Tibial nerve (tissue), 4 donors: Measurements from ENCODE around the gene DCTD.

ENCODE experiments used
- CTCF ChIP-seq, 5 experiments: fragments of 200-600 bp in 3 of 5; fragments of 450-650 bp in 2 of 5; sonication (generic) in 3 of 5; IDR thresholded peaks; one replicate each; pipeline ENCODE4 v1.5.1; 2016 to 2019; ENCODE audit warnings: antibody characterized with exemption in 5 of 5, mild to moderate bottlenecking in 3 of 5, moderate library complexity in 2 of 5
- EP300 ChIP-seq, 2 donors: sonication (generic); formaldehyde crosslinking; IDR thresholded peaks; one replicate each; pipeline ENCODE4 v1.6.1; 2017; ENCODE audit warnings: antibody characterized with exemption in 2 of 2, mild to moderate bottlenecking in 1 of 2
- POLR2A ChIP-seq, 2 donors: fragments of 450-650 bp; IDR thresholded peaks; one replicate each; pipeline ENCODE4 v1.6.1; 2017; ENCODE audit warnings: antibody characterized with exemption in 2 of 2, mild to moderate bottlenecking in 2 of 2, moderate library complexity in 2 of 2

GRCh38 chr4:182869697-182870096 is 47.5 kb downstream of the DCTD start:
- TF ChIP-seq POLR2A (IDR thresholded peaks at IDR 0.05): no peak
- no peak for TF ChIP-seq CTCF (IDR thresholded peaks at IDR 0.05)
- no peak for TF ChIP-seq EP300 (IDR thresholded peaks at IDR 0.05)
